Endothelial cell of umbilical vein (primary cell): ENCODE data around the gene RBM4B. TPM values are rescaled to one million over a fixed set of nuclear protein-coding genes. Genes with fewer than 3 reads are reported as not detected.

Experiments used
- BruUV-seq: library from RNA; stranded (reverse); fragments of 400-500 nt; replicated peaks from 2 replicates; lab custom pipeline; 2021; lab: Mats Ljungman, UMichigan
- CTCF ChIA-PET: fragments of 300-600, 350-600 bp; sonication (Branson Sonifier 250); formaldehyde crosslinking; loops from one replicate; lab custom pipeline; 2021; ENCODE audit warnings: antibody characterized with exemption, inconsistent platforms; lab: Charles Lee
- POLR2A ChIA-PET: fragments of 300-600, 350-600 bp; sonication (Branson Sonifier 250); formaldehyde crosslinking; loops from one replicate; lab custom pipeline; 2021; ENCODE audit warnings: antibody characterized with exemption, inconsistent platforms; lab: Charles Lee
- DNase-seq: peaks from one replicate; pipeline ENCODE4 v3.0.0-alpha.2; 2011; ENCODE audit warnings: low read depth, low spot score
- FAIRE-seq: peaks from 2 replicates; lab custom pipeline; 2011; peaks lifted over from hg19 to GRCh38; lab: Jason Lieb, UNC
- H2AFZ ChIP-seq: 2 replicates; pipeline ENCODE4 v1.6.0; 2012; ENCODE audit warnings: low read depth, low read length, control low read depth, inconsistent platforms
- H3K27ac ChIP-seq: 2 replicates; pipeline ENCODE4 v1.5.1; 2011; ENCODE audit warnings: low read depth, mild to moderate bottlenecking, control low read depth, low read length, moderate library complexity; ENCODE audit not compliant: insufficient read depth
- H3K27me3 ChIP-seq, 2 experiments: 2 replicates each; pipeline versions ENCODE4 v1.6.0 to v1.6.1; 2011; ENCODE audit warnings: low read length in 2 of 2, mixed read lengths in 1 of 2; ENCODE audit not compliant: control insufficient read depth in 2 of 2, insufficient read depth in 2 of 2
- H3K36me3 ChIP-seq, 2 experiments: 2 replicates in 1 of 2; 3 replicates in 1 of 2; pipeline ENCODE4 v1.5.1; 2011; ENCODE audit warnings: low read length in 2 of 2, mild to moderate bottlenecking in 1 of 2, moderate library complexity in 1 of 2; ENCODE audit not compliant: control insufficient read depth in 2 of 2, insufficient read depth in 2 of 2; ENCODE audit errors: extremely low read depth in 1 of 2
- H3K4me1 ChIP-seq: 3 replicates; pipeline ENCODE4 v1.5.1; 2011; ENCODE audit warnings: mild to moderate bottlenecking, low read length; ENCODE audit not compliant: control insufficient read depth, insufficient read depth; ENCODE audit errors: extremely low read depth
- H3K4me2 ChIP-seq: 2 replicates; pipeline ENCODE4 v1.6.1; 2011; ENCODE audit warnings: low read length, control low read depth, mixed read lengths; ENCODE audit not compliant: insufficient read depth
- H3K4me3 ChIP-seq, 3 experiments: fragments of 200-600 bp in 1 of 3; sonication (generic), shearing (Covaris generic) in 1 of 3; replicated peaks in 1 of 3; 2 replicates each; pipeline ENCODE4 v1.5.1; 2011 to 2016; ENCODE audit warnings: control low read depth in 3 of 3, low read length in 3 of 3, mild to moderate bottlenecking in 2 of 3, inconsistent platforms in 1 of 3, low read depth in 1 of 3, moderate library complexity in 1 of 3; ENCODE audit not compliant: insufficient read depth in 1 of 3
- H3K79me2 ChIP-seq: 2 replicates; pipeline ENCODE4 v1.6.0; 2012; ENCODE audit warnings: low read length, inconsistent platforms; ENCODE audit not compliant: control insufficient read depth, insufficient read depth
- H3K9ac ChIP-seq: replicated peaks from 2 replicates; pipeline ENCODE3; 2011; ENCODE audit warnings: low read length, control low read depth; ENCODE audit not compliant: insufficient read depth; ENCODE audit errors: extremely low read depth
- H3K9me1 ChIP-seq: replicated peaks from 3 replicates; pipeline ENCODE4 v1.6.0; 2011; ENCODE audit warnings: mild to moderate bottlenecking, low read length; ENCODE audit not compliant: control insufficient read depth, insufficient read depth; ENCODE audit errors: extremely low read depth
- H3K9me3 ChIP-seq: replicated peaks from 2 replicates; pipeline ENCODE4 v1.5.1; 2012; ENCODE audit warnings: low read length, inconsistent platforms; ENCODE audit not compliant: control insufficient read depth, insufficient read depth
- H4K20me1 ChIP-seq: replicated peaks from 2 replicates; pipeline ENCODE3; 2011; ENCODE audit warnings: mild to moderate bottlenecking, low read length; ENCODE audit not compliant: control insufficient read depth, insufficient read depth; ENCODE audit errors: extremely low read depth
- EZH2 ChIP-seq: IDR thresholded peaks from 2 replicates; pipeline ENCODE4 v1.6.1; 2012; ENCODE audit warnings: borderline replicate concordance, low read depth, mild to moderate bottlenecking, moderate library complexity, low read length, inconsistent platforms; ENCODE audit not compliant: severe bottlenecking
- FOS ChIP-seq: IDR thresholded peaks from 2 replicates; pipeline ENCODE4 v1.6.1; 2011; ENCODE audit warnings: mild to moderate bottlenecking, low read length, moderate library complexity, borderline replicate concordance; ENCODE audit not compliant: insufficient read depth
- GATA2 ChIP-seq: IDR thresholded peaks from 2 replicates; pipeline ENCODE4 v1.7.0; 2011; ENCODE audit warnings: low read depth, mild to moderate bottlenecking, moderate library complexity, mixed read lengths, low read length; ENCODE audit not compliant: insufficient read length, insufficient read depth
- JUN ChIP-seq: IDR thresholded peaks from 2 replicates; pipeline ENCODE4 v1.6.1; 2011; ENCODE audit warnings: borderline replicate concordance, low read depth; ENCODE audit not compliant: insufficient read length, insufficient read depth
- MYC ChIP-seq: IDR thresholded peaks from one replicate; pipeline ENCODE4 v1.6.1; 2011; ENCODE audit warnings: mild to moderate bottlenecking, low read depth, low read length
- POLR2A ChIP-seq: IDR thresholded peaks from 2 replicates; pipeline ENCODE4 v1.6.1; 2012; ENCODE audit warnings: low read depth, mild to moderate bottlenecking, control low read depth, low read length
- POLR2AphosphoS5 ChIP-seq: IDR thresholded peaks from 2 replicates; pipeline ENCODE4 v1.6.1; 2012; ENCODE audit warnings: low read depth, mild to moderate bottlenecking, control low read depth, low read length, moderate library complexity; ENCODE audit not compliant: insufficient read depth
- dilution Hi-C: fragments of 300-500 bp; cut with MboI; formaldehyde crosslinking; loops from one replicate; pipeline ENCODE4 v1.15.0; 2019; ENCODE audit warnings: low sequenced_read_pairs; ENCODE audit not compliant: extremely low pct_ligation_motif_present
- intact Hi-C: fragments of 100-400 bp; cut with micrococcal nuclease; formaldehyde crosslinking; loops from one replicate; pipeline ENCODE4 v1.10.0; 2022
- polyA plus RNA-seq, 4 experiments: library from polyadenylated mRNA; depleted of rRNA in 3 of 4; stranded (reverse) in 3 of 4; unstranded in 1 of 4; fragments of >200 nt; gene quantifications; 2 replicates each; pipeline versions ENCODE4 v1.2.1 to v1.2.3, GENCODE V29; 2011 to 2012; ENCODE audit warnings: missing spikeins in 1 of 4
- total RNA-seq: library from RNA; stranded (reverse); gene quantifications from 2 replicates; pipeline ENCODE4 v1.2.3, GENCODE V29; 2021
- TF ChIP-seq, protein P1 (sequence below), 2 donors: IDR thresholded peaks; 1 replicate in 1 of 2; 2 replicates in 1 of 2; pipeline ENCODE4 v1.5.1; 2011; ENCODE audit warnings: low read length in 2 of 2, mild to moderate bottlenecking in 2 of 2, moderate library complexity in 2 of 2, control low read depth in 1 of 2, inconsistent platforms in 1 of 2, low read depth in 1 of 2; ENCODE audit not compliant: insufficient read depth in 1 of 2; ENCODE audit errors: extremely low read depth in 1 of 2
- TF ChIP-seq, protein P2 (sequence below): IDR thresholded peaks from 2 replicates; pipeline ENCODE4 v1.6.1; 2011; ENCODE audit not compliant: insufficient read depth, insufficient read length

Gene RBM4B
- total and polyA plus RNA-seq, 2 donors (not counting 3 experiments of a cell fraction or from before 2014, with no cell fraction given): 22.2 to 31.2 TPM

DNA sequence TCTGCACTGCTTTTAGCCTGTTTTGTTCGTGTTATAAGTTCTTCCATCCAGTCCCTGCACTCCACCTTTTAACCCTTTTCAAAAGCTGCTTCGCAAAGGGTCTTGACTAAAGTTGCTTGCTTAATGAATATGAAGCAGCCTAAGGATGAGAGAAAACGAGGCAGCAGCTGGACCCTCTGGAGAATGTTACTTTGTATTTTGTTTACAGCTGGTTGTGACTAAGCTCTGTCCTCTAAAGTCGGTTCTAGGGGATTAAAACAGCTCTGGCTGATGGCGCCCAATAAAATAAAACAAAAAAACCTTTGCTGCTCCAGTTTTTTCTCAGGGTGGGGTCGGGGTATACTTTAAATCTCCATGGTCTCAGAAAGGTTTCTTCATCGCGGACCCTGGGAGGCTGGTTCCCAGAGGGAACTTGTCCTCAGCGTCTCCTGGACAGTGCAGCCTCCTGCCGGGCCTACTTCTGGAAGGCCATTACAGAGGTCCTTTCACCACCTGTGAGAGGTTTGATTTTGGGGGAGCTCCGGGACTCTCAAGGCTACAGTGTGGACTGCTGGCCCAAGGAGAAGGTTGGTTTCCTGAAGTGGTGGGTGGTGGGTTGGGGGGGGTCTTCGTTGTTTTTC is 40.0 kb downstream of the RBM4B start:
- Histone ChIP-seq H3K27ac (peak overlapping the region; percentile 27), H3K4me3 (peak overlapping the region; percentile 26 to 50 (median 34)), H4K20me1 (peaks cover 23% of the 10 kb centered on the region), H2AFZ (peak overlapping the region; percentile 66), H3K9ac (no peak overlapping the region), H3K79me2 (peaks cover 87% of the 10 kb centered on the region), H3K4me2 (peak overlapping the region; percentile 83), H3K27me3 (no peaks in the 10 kb centered on the region), H3K4me1 (peaks cover 41% of the 10 kb centered on the region), H3K9me3 (no peaks in the 10 kb centered on the region), H3K9me1 (no peaks in the 10 kb centered on the region), H3K36me3 (peaks cover 6 to 17% of the 10 kb centered on the region in 2 experiments)
- BruUV-seq: TSS peak; percentile 94
- intact Hi-C loops (loop anchor here (1.0 kb wide), 3 partner anchors 21 to 44 kb away; partner anchors contain the start of genes CCDC87, CCS, RBM14 and RBM4B), dilution Hi-C loops (no loop called here)
- no peak for TF ChIP-seq JUN
- TF ChIP-seq FOS: no peak
- no peak for TF ChIP-seq GATA2
- TF ChIP-seq POLR2A: no peak
- TF ChIP-seq, protein P1, sequence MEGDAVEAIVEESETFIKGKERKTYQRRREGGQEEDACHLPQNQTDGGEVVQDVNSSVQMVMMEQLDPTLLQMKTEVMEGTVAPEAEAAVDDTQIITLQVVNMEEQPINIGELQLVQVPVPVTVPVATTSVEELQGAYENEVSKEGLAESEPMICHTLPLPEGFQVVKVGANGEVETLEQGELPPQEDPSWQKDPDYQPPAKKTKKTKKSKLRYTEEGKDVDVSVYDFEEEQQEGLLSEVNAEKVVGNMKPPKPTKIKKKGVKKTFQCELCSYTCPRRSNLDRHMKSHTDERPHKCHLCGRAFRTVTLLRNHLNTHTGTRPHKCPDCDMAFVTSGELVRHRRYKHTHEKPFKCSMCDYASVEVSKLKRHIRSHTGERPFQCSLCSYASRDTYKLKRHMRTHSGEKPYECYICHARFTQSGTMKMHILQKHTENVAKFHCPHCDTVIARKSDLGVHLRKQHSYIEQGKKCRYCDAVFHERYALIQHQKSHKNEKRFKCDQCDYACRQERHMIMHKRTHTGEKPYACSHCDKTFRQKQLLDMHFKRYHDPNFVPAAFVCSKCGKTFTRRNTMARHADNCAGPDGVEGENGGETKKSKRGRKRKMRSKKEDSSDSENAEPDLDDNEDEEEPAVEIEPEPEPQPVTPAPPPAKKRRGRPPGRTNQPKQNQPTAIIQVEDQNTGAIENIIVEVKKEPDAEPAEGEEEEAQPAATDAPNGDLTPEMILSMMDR (IDR thresholded peaks at IDR 0.05; ENCODE audit: extremely low read depth in 1 of 2, insufficient read depth in 1 of 2, low read depth in 1 of 2, low read length in 2 of 2): no peak
- TF ChIP-seq MYC: no peak
- TF ChIP-seq, protein P2, sequence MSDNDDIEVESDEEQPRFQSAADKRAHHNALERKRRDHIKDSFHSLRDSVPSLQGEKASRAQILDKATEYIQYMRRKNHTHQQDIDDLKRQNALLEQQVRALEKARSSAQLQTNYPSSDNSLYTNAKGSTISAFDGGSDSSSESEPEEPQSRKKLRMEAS: no peak
- no peak for TF ChIP-seq POLR2AphosphoS5
- TF ChIP-seq EZH2: no peak
- ChIA-PET CTCF (interaction anchor here (0.7 to 3.4 kb wide), 17 partner anchors 9 to 220 kb away, joined by 3 to 32 read pairs (median 3); partner anchors contain the start of genes CCDC87, CCS, MRPL11 and RBM4B), POLR2A (interaction anchor here (0.6 to 1.9 kb wide), 11 partner anchors 11 to 158 kb away, joined by 3 to 27 read pairs (median 4); partner anchors contain the start of genes CTSF, DPP3, RBM14 and RBM4B)
- no peak for FAIRE-seq
- no peak for DNase-seq
